Prostate gland (tissue), 2 donors: Measurements from ENCODE around the gene MAN2B2.

Source experiments
- POLR2A ChIP-seq: fragments of 450-650 bp; IDR thresholded peaks from one replicate; pipeline ENCODE4 v1.6.1; 2016; ENCODE audit warnings: antibody characterized with exemption, mild to moderate bottlenecking
- POLR2AphosphoS5 ChIP-seq: sonication (generic); formaldehyde crosslinking; IDR thresholded peaks from one replicate; pipeline ENCODE4 v1.6.1; 2017; ENCODE audit warnings: antibody characterized with exemption
- TF ChIP-seq, protein P1 (sequence below), 4 experiments: fragments of 200-600 bp in 2 of 4; fragments of 450-650 bp in 2 of 4; sonication (generic) in 2 of 4; IDR thresholded peaks; 1 replicate in 3 of 4; 2 replicates in 1 of 4; pipeline ENCODE4 v1.5.1; 2016 to 2019; ENCODE audit warnings: antibody characterized with exemption in 4 of 4, mild to moderate bottlenecking in 2 of 4, moderate library complexity in 2 of 4

- no peak for TF ChIP-seq POLR2A
- TF ChIP-seq, protein P1, sequence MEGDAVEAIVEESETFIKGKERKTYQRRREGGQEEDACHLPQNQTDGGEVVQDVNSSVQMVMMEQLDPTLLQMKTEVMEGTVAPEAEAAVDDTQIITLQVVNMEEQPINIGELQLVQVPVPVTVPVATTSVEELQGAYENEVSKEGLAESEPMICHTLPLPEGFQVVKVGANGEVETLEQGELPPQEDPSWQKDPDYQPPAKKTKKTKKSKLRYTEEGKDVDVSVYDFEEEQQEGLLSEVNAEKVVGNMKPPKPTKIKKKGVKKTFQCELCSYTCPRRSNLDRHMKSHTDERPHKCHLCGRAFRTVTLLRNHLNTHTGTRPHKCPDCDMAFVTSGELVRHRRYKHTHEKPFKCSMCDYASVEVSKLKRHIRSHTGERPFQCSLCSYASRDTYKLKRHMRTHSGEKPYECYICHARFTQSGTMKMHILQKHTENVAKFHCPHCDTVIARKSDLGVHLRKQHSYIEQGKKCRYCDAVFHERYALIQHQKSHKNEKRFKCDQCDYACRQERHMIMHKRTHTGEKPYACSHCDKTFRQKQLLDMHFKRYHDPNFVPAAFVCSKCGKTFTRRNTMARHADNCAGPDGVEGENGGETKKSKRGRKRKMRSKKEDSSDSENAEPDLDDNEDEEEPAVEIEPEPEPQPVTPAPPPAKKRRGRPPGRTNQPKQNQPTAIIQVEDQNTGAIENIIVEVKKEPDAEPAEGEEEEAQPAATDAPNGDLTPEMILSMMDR (IDR thresholded peaks at IDR 0.05) = no peak
- TF ChIP-seq POLR2AphosphoS5 = no peak
Observed at GRCh38 chr4:6591781-6592180, 16.8 kb downstream of the MAN2B2 start.
